ENCODE data around the gene EXOC3L1.

EXOC3L1 gene

GRCh38 chr16:67158637-67159600 is 31.0 kb downstream of the EXOC3L1 start:
- DNase-seq, result peak; percentile 32

GRCh38 chr16:67157892-67158635 is 31.9 kb downstream of the EXOC3L1 start:
- DNase-seq, result peak; percentile 24

- no peak for DNase-seq
Observed at GRCh38 chr16:67157106-67157748, 32.7 kb downstream of the EXOC3L1 start.

- no peak for DNase-seq
Observed at GRCh38 chr16:67156143-67156844, 33.6 kb downstream of the EXOC3L1 start.

- DNase-seq, result peak; percentile 63
Observed at GRCh38 chr16:67155295-67156142, 34.4 kb downstream of the EXOC3L1 start.

- no peak for DNase-seq
Observed at GRCh38 chr16:67154578-67155294, 35.2 kb downstream of the EXOC3L1 start.

GRCh38 chr16:67151431-67152097 is 38.4 kb downstream of the EXOC3L1 start:
- DNase-seq, result peak; percentile 12

- DNase-seq, result peak; percentile 84
Observed at GRCh38 chr16:67150833-67151396, 39.0 kb downstream of the EXOC3L1 start, which contains the start of gene B3GNT9. Gene B3GNT9, minus strand, starts transcription at chr16:67150998. Its CDS starts 513 bp downstream, at chr16:67150485.

- DNase-seq, result peak; percentile 66
Observed at GRCh38 chr16:67150047-67150832, 39.7 kb downstream of the EXOC3L1 start.

GRCh38 chr16:67149276-67150046 is 40.5 kb downstream of the EXOC3L1 start:
- DNase-seq, result no peak

- DNase-seq, result no peak
Observed at GRCh38 chr16:67148656-67149275, 41.2 kb downstream of the EXOC3L1 start.

GRCh38 chr16:67148221-67148620 is 41.7 kb downstream of the EXOC3L1 start:
- no peak for DNase-seq

- DNase-seq, result no peak
Observed at GRCh38 chr16:67147437-67148140, 42.3 kb downstream of the EXOC3L1 start.

- DNase-seq, result no peak
Observed at GRCh38 chr16:67146523-67147357, 43.2 kb downstream of the EXOC3L1 start.

GRCh38 chr16:67145746-67146145 is 44.2 kb downstream of the EXOC3L1 start:
- DNase-seq, result no peak

- DNase-seq, result no peak
Observed at GRCh38 chr16:67144943-67145342, 45.0 kb downstream of the EXOC3L1 start.

Data from NCI-H2171 treated with DMSO at 0.1 percent for 48 hours (cell line).